HG03066 (cell line): Measurements from ENCODE around the gene NPC1.
"Not testable (repeated sequence)": the region's sequence is repeated elsewhere in the genome, so short reads cannot be mapped to it uniquely, and the experiment has no call there.

ENCODE experiments used
- ATAC-seq: cut with Tn5 transposase; IDR thresholded peaks from one replicate; pipeline ENCODE4 v1.9.1; 2021; ENCODE audit warnings: low read depth; ENCODE audit not compliant: unreplicated experiment

The NPC1 gene

DNA sequence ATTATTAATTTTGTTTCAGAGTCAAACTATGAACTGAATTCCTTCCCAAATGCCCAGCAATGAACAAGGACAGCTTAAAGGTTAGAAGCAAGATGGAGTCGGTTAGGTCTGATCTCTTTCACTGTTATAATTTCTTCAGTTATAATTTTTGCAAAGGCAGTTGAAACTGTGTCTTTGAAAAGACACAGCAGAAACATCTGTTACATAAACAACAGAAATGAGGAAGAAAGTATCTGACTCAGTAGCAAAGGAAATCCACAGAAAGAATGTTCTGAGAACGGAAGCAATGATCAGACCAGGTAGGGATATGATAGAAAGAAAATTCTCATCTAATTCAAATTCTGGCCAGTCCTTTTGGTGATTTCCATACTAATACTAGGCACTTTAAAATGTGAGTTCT is 88.2 kb downstream of the NPC1 start:
- no peak for ATAC-seq

DNA sequence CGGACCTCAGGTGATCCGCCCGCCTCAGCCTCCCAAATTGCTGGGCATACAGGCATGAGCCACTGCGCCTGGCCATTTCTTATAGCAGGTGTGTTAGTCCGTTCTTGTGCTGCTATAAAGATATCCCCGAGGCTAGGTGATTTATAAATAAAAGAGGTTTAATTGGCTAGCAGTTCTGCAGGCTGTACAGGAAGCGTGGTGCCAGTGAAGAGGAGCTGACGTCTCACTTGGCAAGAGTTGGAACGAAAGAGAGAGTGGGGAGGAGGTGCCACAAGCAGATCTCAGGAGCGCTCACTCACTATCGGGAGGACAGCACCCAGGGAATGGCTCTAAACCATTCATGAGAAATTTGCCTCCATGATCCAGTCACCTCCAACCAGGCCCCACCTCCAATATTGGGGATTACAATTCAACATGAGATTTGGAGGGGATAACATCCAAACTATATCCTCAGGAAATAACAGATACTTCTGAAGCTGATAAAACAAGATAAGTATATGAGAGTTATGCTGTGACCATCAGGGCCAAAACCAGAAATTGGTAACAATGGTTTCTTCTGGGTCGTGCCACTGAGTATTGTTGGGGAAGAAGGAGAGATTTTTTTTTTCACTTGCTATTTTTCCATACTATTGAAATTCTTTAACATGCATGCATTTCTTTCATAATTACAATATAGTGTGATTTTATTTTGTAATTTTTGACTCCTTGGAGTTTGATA is 90.4 kb downstream of the NPC1 start:
- no peak for ATAC-seq

DNA sequence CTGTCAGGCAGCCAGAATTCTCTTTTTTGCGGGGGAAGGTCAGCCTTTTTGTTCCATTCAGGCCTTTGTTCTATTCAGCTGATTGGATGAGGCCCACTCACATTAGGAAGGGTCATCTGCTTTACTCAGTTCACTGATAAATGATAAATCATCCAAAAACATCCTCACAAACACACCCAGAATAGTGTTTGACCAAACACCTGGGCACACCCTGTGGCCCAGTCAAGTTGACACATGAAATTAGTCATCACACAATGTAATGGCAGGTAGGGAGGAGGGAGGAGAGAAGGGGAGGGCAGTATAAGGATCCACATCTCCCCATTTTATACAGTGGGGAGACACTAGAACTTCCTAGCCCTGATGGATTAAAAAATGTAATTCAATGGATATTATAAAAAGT is 91.3 kb downstream of the NPC1 start:
- no peak for ATAC-seq

DNA sequence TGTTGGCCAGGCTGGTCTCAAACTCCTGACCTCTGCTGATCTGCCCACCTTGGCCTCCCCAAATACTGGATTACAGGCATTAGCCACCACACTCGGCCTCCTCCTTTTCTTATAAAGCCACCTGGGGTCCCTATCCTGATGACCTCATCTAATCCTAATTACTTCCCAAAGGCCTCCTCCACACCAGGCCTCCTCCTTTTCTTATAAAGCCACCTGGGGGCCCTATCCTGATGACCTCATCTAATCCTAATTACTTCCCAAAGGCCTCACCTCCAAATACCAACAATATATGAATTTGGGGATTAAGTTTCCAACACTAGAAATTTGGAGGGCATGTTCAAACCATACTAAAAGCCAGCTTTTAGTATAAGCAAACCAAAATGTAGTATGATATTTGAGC is 92.7 kb downstream of the NPC1 start:
- ATAC-seq = no peak

DNA sequence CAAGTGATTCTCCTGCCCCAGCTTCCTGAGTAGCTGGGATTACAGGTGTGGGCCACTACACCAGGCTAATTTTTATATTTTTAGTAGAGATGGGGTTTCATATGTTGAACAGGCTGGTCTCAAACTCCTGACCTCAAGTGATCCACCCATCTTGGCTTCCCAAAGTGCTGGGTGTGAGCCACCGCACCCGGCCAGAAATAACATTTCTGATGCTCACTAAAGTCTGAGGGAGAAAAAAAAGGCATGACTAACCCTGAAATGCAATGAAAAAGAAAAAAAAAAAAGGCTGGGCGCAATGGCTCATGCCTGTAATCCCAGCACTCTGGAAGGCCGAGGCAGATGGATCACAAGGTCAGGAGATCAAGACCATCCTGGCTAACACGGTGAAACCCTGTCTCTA is 96.7 kb downstream of the NPC1 start:
- not testable (repeated sequence) for ATAC-seq

DNA sequence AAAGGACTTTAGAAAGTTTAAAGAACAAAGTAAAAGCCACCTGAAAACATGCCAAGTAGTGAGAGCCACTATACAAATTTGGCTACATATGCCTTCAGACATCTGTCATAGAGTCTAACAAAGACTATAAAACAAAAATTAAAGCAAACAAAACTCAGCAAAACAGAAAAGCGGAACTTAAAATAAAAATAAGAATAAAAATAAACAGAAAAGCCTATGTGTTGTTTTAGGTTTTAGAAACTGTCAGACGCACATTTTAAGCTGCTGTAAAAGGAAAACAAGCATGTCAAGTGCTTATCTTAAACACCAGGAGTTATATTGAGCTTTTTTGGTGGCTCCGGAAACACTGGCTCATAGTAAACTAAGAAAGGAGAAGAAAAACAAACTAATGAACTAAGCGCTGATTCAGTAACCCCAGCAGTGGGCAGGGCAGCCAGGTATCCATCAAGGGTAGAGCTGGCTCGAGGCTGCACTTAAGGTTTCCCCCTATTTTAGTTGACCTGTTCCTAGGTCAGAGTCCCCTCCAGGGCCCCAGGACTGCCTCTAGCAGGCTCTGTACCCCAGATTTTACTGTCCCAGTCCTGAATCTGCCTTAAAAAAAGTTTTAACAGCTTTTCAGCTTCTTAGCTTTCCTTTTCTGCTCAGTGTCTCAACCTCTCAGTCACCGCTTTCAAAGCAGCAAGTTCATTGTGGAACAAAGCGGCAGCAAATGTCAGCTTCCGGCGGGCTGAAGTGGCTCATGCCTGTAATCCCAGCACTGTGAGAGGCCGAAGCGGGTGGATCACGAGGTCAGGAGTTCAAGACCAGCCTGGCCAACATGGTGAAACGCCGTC is 98.4 kb downstream of the NPC1 start:
- peak; percentile 73 for ATAC-seq

DNA sequence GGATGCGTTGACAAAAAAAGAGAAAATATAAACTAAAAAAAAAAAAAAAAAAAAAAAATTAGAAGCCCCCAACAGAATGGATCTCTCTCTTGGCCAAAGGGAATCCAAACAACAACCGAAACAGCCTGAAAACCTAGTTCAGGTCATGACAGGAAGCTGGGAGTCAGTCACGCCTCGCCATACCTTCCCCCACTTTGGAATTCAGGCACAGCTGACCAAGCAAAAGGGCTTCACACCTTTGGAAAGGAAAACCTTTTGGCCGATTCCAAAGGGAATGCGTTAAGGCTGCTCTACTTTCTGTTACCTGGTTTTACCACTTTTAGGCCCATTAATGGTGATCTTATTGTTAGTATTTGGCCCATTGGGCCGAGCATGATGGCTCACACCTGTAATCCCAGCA is 100.9 kb downstream of the NPC1 start:
- ATAC-seq = no peak

DNA sequence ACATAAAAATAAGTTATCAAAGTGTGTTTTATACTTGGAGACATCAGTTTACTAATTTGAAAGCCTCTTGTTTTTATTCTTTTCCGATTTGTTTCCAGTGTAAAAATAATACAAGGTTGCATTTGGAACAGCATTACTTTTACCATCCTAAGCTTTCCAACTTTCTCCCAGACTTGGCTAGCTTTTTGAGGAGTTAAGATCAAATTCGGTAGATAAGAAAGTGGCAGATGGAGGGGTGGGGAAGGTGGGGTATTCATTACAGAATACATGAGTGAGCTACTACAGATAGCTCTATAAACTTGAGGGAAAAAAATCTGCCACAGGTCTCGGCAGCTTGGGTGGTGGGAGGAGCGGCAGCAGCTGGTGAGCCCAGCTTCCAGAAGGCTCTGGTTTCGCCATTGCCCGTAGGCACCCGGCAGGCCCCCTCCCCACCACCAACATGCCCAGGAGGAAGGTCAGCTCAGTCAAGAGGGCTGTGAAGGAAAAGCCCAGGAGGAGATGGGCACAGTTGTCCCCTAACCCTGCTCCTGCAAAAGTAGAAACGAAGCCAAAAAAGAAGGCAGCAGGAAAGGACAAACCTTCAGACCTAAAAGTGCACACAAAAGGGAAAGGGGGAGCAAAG is 101.6 kb downstream of the NPC1 start:
- no peak for ATAC-seq
